ENCODE data around the gene CENPB. TPM values are rescaled to one million over a fixed set of nuclear protein-coding genes. Genes with fewer than 3 reads are reported as not detected.

CENPB gene
- total and polyA plus RNA-seq, 2 experiments from 2014 or later, result 4.5 to 134 TPM

GRCh38 chr20:3781153-3781910 lies 5.2 kb downstream of the CENPB start, which contains the start of gene SPEF1:
TSS of gene SPEF1 (minus strand) at chr20:3781448. CDS start at chr20:3781287, 161 bp downstream.
- 13 to 14% methylated on average over 28 of the region's 28 CpGs for WGBS, 2 experiments (ENCODE audit: low coverage in 1 of 2, low lambda C conversion rate in 2 of 2, missing lambda C conversion rate in 2 of 2)
- H3K4me3 ChIP-seq, result peak within 1 kb of the TSS; percentile 72
- peaks cover 26% of the 10 kb centered on the region for H3F3A ChIP-seq (ENCODE audit: insufficient read depth)
- peak within 1 kb of the TSS; percentile 62 for H3K27ac ChIP-seq
- no peaks in the 10 kb centered on the region for H3K27me3 ChIP-seq (replicated peaks; ENCODE audit: insufficient read depth)
- DNase-seq, result peak; percentile 96
- H3K9me2 ChIP-seq (ENCODE audit: insufficient read depth), result no peaks in the 10 kb centered on the region
- H4K20me1 ChIP-seq (ENCODE audit: insufficient read depth), result no peaks in the 10 kb centered on the region; the same call in 1 of the 2 replicates
- H3K9me3 ChIP-seq (ENCODE audit: low read depth), result no peaks in the 10 kb centered on the region
- peaks cover 12% of the 10 kb centered on the region for H3K4me1 ChIP-seq (ENCODE audit: insufficient read depth)
- H3K36me3 ChIP-seq (ENCODE audit: low read depth), result no peaks in the 10 kb centered on the region; the same call in 1 of the 2 replicates
- H3K79me2 ChIP-seq (ENCODE audit: insufficient read depth), result peaks cover 38% of the 10 kb centered on the region
- peak within 1 kb of the TSS; percentile 68 for H3K9ac ChIP-seq
- TF ChIP-seq EZH2phosphoT487 (IDR thresholded peaks at IDR 0.05; ENCODE audit: insufficient read depth, low read depth), result no peak
- TF ChIP-seq EZH2 (IDR thresholded peaks at IDR 0.05; ENCODE audit: insufficient read depth, poor library complexity, severe bottlenecking), result no peak
- in situ Hi-C loops (cut with MboI), result no loop called here
- peak within 1 kb of the TSS; percentile 25; the same call in 1 of the 2 replicates for H2AFZ ChIP-seq
- peak within 1 kb of the TSS; percentile 78 for H3K4me2 ChIP-seq (ENCODE audit: unreplicated experiment)

DNA sequence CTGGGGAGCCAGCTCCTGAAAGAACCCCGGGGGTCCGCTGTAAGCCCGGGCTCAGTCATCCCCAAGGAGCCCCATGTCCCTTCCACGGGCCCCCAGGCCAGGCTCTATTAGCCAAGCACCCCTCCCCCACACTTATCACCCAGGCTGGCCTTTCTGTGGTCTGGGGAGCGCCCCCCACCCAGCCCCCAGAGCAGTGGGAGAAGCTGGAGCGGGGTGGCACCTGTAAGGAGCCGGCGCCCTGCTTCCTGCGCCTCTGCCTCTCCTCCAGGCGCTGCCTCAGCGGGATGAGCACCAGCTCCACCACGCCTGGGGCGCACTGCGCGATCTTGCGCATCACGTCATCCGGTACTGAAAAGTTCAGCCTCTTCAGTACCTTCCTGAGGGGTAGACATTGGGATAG lies 7.6 kb downstream of the CENPB start:
- TF ChIP-seq EZH2phosphoT487 (IDR thresholded peaks at IDR 0.05; ENCODE audit: insufficient read depth, low read depth) (no peak), EZH2 (IDR thresholded peaks at IDR 0.05; ENCODE audit: insufficient read depth, poor library complexity, severe bottlenecking) (no peak)
- in situ Hi-C loops (cut with MboI), result no loop called here
- H3K9me3 ChIP-seq (ENCODE audit: low read depth), result no peaks in the 10 kb centered on the region
- no peak overlapping the region for H3K27ac ChIP-seq
- no peak overlapping the region for H2AFZ ChIP-seq
- no peaks in the 10 kb centered on the region for H3K9me2 ChIP-seq (ENCODE audit: insufficient read depth)
- no peaks in the 10 kb centered on the region; the same call in 1 of the 2 replicates for H4K20me1 ChIP-seq (ENCODE audit: insufficient read depth)
- H3K4me3 ChIP-seq, result no peak overlapping the region
- no peaks in the 10 kb centered on the region for H3K27me3 ChIP-seq (replicated peaks; ENCODE audit: insufficient read depth)
- no peaks in the 10 kb centered on the region; the same call in 1 of the 2 replicates for H3K4me1 ChIP-seq (ENCODE audit: insufficient read depth)
- peaks cover 22% of the 10 kb centered on the region for H3F3A ChIP-seq (ENCODE audit: insufficient read depth)
- H3K9ac ChIP-seq, result no peak overlapping the region
- peaks cover 17% of the 10 kb centered on the region for H3K79me2 ChIP-seq (ENCODE audit: insufficient read depth)
- DNase-seq, result peak; percentile 38
- WGBS, 2 experiments (ENCODE audit: low coverage in 1 of 2, low lambda C conversion rate in 2 of 2, missing lambda C conversion rate in 2 of 2), result 39 to 42% methylated on average over 16 to 18 of the region's 18 CpGs
- H3K36me3 ChIP-seq (ENCODE audit: low read depth), result no peaks in the 10 kb centered on the region
- no peak overlapping the region for H3K4me2 ChIP-seq (ENCODE audit: unreplicated experiment)

DNA sequence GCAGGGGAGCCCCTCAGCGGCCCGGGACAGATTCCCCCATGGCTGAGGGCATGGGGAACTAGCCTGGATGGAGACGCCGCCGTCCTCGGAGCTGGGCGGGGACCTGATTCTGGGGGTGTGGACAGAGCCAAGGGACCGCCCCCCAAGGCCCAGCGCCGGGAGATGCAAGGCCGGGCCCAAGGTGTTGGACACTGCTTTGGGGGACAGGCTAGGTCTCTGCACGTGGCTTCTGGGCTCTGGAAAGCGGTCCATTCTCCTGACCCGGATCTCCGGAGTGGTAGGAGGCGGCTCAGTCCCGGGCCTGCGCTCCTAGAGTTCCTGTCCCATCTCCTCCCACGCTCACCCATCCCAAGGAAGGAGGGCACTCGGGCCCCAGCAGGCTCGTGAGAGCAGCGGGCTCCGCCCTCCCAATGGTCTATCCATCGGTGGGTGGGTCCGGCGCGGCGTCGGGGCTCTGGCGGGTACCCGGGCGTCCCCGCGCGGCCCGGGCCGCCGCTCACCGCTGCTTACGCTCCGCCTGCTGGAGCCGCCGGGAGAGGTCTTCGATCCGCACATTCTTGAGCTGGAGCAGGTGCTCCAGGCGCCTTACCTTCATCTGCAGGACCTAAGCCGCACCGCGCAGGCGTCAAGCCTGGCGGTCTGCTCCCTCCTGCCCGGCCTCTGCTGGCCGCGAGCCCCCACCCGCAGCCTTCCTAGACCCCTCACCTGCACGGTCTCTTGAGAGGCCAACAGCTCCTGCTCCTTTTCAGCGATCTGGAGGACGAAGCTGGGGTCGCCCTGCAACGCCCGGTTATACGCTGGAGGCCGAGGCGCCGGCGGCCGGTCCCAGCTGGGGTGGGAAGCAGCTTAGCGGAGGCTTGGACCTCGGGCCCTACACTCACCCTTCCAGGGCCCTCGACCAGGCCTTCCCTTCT lies 8.6 kb downstream of the CENPB start:
- peak overlapping the region; percentile 68 for H3K9ac ChIP-seq
- WGBS, 2 experiments (ENCODE audit: low coverage in 1 of 2, low lambda C conversion rate in 2 of 2, missing lambda C conversion rate in 2 of 2), result 5 to 7% methylated on average over 58 to 60 of the region's 70 CpGs
- H3K36me3 ChIP-seq (ENCODE audit: low read depth), result no peaks in the 10 kb centered on the region
- peaks cover 22% of the 10 kb centered on the region for H3F3A ChIP-seq (ENCODE audit: insufficient read depth)
- H3K9me3 ChIP-seq (ENCODE audit: low read depth), result no peaks in the 10 kb centered on the region
- no peaks in the 10 kb centered on the region for H3K4me1 ChIP-seq (ENCODE audit: insufficient read depth)
- peak; percentile 80 for DNase-seq
- peak overlapping the region; percentile 87 for H2AFZ ChIP-seq
- peak overlapping the region; percentile 78 for H3K4me3 ChIP-seq
- H3K9me2 ChIP-seq (ENCODE audit: insufficient read depth), result no peaks in the 10 kb centered on the region
- H3K27ac ChIP-seq, result no peak overlapping the region
- H3K27me3 ChIP-seq (replicated peaks; ENCODE audit: insufficient read depth), result no peaks in the 10 kb centered on the region
- in situ Hi-C loops (cut with MboI), result no loop called here
- no peaks in the 10 kb centered on the region for H4K20me1 ChIP-seq (ENCODE audit: insufficient read depth)
- H3K4me2 ChIP-seq (ENCODE audit: unreplicated experiment), result peak overlapping the region; percentile 87
- peaks cover 7% of the 10 kb centered on the region for H3K79me2 ChIP-seq (ENCODE audit: insufficient read depth)
- TF ChIP-seq EZH2 (IDR thresholded peaks at IDR 0.05; ENCODE audit: insufficient read depth, poor library complexity, severe bottlenecking), result no peak
- no peak for TF ChIP-seq EZH2phosphoT487 (IDR thresholded peaks at IDR 0.05; ENCODE audit: insufficient read depth, low read depth)

GRCh38 chr20:3777381-3777715 lies 9.2 kb downstream of the CENPB start:
- Histone ChIP-seq H3K9me2 (ENCODE audit: insufficient read depth) (no peaks in the 10 kb centered on the region), H3K9ac (peak overlapping the region; percentile 68), H3F3A (ENCODE audit: insufficient read depth) (peaks cover 17% of the 10 kb centered on the region), H3K4me1 (ENCODE audit: insufficient read depth) (no peaks in the 10 kb centered on the region), H3K9me3 (ENCODE audit: low read depth) (no peaks in the 10 kb centered on the region), H4K20me1 (ENCODE audit: insufficient read depth) (no peaks in the 10 kb centered on the region), H3K27ac (no peak overlapping the region), H3K36me3 (ENCODE audit: low read depth) (no peaks in the 10 kb centered on the region), H3K4me2 (ENCODE audit: unreplicated experiment) (peak overlapping the region; percentile 87), H3K27me3 (replicated peaks; ENCODE audit: insufficient read depth) (no peaks in the 10 kb centered on the region), H3K4me3 (peak overlapping the region; percentile 78), H2AFZ (peak overlapping the region; percentile 87), H3K79me2 (ENCODE audit: insufficient read depth) (peaks cover under 1% of the 10 kb centered on the region; the same call in 1 of the 2 replicates)
- in situ Hi-C loops (cut with MboI), result no loop called here
- DNase-seq, result no peak
- no peak for TF ChIP-seq EZH2phosphoT487 (IDR thresholded peaks at IDR 0.05; ENCODE audit: insufficient read depth, low read depth)
- TF ChIP-seq EZH2 (IDR thresholded peaks at IDR 0.05; ENCODE audit: insufficient read depth, poor library complexity, severe bottlenecking), result no peak
- WGBS, 2 experiments (ENCODE audit: low coverage in 1 of 2, low lambda C conversion rate in 2 of 2, missing lambda C conversion rate in 2 of 2), result 8 to 13% methylated on average over 15 to 16 of the region's 16 CpGs

Data from GM23248 (cell line).